NCI-H2196 (cell line): ENCODE data around the gene PPP1R27.
A peak's percentile ranks its signal among the peaks of the same experiment; 100 is the strongest.
"Not testable (repeated sequence)": the region's sequence is repeated elsewhere in the genome, so short reads cannot be mapped to it uniquely, and the experiment has no call there.

Source experiments
- DNase-seq: peaks from one replicate; lab custom pipeline; 2025; ENCODE audit not compliant: unreplicated experiment; lab: John Stamatoyannopoulos, UW

Gene PPP1R27

GRCh38 chr17:81842725-81843504 lies 8.1 kb upstream of the PPP1R27 start:
- no peak for DNase-seq

GRCh38 chr17:81842378-81842724 lies 7.5 kb upstream of the PPP1R27 start:
- no peak for DNase-seq

- no peak for DNase-seq
Observed at GRCh38 chr17:81841866-81842265, 7.0 kb upstream of the PPP1R27 start.

GRCh38 chr17:81840826-81841778 lies 6.3 kb upstream of the PPP1R27 start:
- DNase-seq = no peak

GRCh38 chr17:81840059-81840458 lies 5.2 kb upstream of the PPP1R27 start:
- DNase-seq = not testable (repeated sequence)

GRCh38 chr17:81839301-81839700 lies 4.5 kb upstream of the PPP1R27 start:
- DNase-seq = no peak

GRCh38 chr17:81838753-81839255 lies 4.0 kb upstream of the PPP1R27 start:
- no peak for DNase-seq

GRCh38 chr17:81837641-81838040 lies 2.8 kb upstream of the PPP1R27 start:
- no peak for DNase-seq

- no peak for DNase-seq
Observed at GRCh38 chr17:81833921-81834830, 674 bp downstream of the PPP1R27 start.

GRCh38 chr17:81833160-81833920 lies 1.5 kb downstream of the PPP1R27 start, which contains the start of gene MCRIP1:
MCRIP1 (minus strand) TSS chr17:81833291; CDS start chr17:81824506, 8,785 bp downstream.
- DNase-seq = peak; percentile 100

- DNase-seq = no peak
Observed at GRCh38 chr17:81832608-81833159, 2.2 kb downstream of the PPP1R27 start.

- DNase-seq = no peak
Observed at GRCh38 chr17:81831957-81832607, 2.8 kb downstream of the PPP1R27 start.

- no peak for DNase-seq
Observed at GRCh38 chr17:81831563-81831956, 3.3 kb downstream of the PPP1R27 start.

- DNase-seq = no peak
Observed at GRCh38 chr17:81829858-81830257, 5.0 kb downstream of the PPP1R27 start.

GRCh38 chr17:81828656-81829055 lies 6.2 kb downstream of the PPP1R27 start:
- no peak for DNase-seq

- DNase-seq = no peak
Observed at GRCh38 chr17:81825841-81826466, 8.9 kb downstream of the PPP1R27 start.

- DNase-seq = no peak
Observed at GRCh38 chr17:81824595-81824994, 10.3 kb downstream of the PPP1R27 start.

GRCh38 chr17:81823820-81824550 lies 10.9 kb downstream of the PPP1R27 start:
- no peak for DNase-seq
